ENCODE results near the gene SHC2.
A peak's percentile ranks its signal among the peaks of the same experiment; 100 is the strongest.
"Not testable (repeated sequence)": the region's sequence is repeated elsewhere in the genome, so short reads cannot be mapped to it uniquely, and the experiment has no call there.

Gene SHC2

DNA sequence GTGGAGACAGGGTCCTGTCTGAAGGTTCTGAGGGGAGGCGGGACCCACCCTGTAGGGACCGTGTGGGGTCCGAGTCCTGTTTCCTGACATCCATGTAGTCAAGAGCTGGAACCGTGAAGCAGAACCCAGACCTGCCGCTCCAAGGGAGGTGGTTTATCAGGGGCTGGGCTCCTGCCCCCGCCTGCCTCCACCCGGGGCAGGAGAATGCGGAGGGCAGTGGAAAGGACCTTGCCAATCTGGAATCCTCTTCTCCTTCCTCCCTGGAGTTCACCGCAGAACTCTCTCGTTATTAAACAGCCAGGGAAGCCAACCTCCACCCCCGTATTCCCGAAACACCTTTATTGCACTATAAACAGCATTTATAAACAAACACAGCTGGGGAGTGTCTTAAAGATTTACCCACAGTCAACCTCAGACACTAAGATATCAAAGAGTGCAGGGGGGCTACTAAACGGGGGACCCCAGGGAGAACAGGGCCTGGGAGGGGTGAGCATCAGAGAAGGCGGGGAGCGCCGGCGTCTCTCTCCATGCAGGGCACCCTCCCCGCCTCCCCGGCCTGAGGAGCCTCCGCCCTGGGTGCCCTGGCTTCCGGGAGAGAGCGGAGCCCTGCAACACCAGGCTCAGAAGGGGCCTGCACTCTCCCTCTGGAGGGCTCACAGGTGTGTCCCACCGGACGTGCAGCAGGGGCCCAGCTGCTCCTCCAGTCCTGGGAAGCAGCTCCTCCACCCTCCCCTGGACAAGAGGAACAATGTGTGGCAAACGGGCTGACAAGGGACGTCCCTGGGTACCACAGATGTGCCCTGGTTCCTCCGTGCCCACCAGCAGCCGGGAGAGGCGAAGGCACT is 55.5 kb downstream of the SHC2 start:
- DNase-seq, result no peak

DNA sequence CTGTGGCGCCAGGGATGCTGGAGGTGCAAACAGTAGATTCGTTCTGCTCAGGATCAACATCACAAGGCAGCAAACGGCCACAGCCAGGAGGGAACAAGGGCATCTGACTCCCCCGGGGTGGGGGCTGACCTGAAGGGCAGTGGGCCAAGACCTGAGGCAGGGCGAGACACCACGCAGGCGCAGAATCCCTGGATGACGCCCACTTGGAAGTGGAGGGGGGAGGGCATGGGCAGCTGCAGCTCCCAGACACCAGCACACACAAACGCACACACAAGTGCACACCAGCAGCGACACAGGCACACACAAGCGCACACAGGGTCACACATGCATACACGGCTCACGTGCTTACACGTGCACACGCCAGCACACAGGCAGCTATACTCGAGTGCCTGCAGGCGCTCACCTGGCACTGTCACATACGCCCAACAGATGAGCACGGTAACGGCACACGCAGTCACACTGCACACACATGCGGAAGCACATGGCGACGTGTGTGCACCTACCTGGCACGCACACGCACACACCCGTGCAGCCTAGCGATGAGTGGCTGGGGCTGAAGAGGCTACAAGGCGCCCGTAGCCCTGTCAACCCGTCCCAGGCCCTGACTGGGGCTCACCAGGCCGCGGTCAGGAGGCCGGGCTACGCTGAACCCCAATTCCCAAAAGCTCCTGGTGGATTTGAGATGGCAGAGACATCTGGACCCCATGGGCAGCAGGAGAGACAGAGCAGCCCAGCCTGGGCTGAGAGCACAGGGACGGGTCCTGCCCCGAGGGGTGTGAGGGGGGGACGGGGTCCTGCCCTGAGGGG is 57.4 kb downstream of the SHC2 start:
- peak; percentile 68 for DNase-seq

DNA sequence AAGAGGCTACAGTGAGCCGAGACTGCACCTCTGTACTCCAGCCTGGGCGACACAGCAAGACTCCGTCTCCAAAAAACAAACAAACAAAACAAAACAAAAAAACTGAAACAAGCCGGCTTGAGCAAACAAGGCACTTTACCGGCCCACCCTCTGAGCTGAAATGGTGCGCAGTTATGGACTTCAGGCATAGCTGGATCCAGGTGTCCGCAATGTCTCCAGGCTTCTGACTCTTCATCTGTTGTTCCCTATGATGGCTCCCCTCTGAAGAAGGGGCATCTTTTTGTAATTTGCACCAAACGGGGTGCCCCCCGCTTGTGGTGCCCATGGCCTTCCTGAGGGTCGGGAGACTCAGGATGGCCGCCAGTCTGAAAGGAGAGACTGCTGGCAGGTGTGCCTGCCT is 58.0 kb downstream of the SHC2 start:
- peak; percentile 36 for DNase-seq

DNA sequence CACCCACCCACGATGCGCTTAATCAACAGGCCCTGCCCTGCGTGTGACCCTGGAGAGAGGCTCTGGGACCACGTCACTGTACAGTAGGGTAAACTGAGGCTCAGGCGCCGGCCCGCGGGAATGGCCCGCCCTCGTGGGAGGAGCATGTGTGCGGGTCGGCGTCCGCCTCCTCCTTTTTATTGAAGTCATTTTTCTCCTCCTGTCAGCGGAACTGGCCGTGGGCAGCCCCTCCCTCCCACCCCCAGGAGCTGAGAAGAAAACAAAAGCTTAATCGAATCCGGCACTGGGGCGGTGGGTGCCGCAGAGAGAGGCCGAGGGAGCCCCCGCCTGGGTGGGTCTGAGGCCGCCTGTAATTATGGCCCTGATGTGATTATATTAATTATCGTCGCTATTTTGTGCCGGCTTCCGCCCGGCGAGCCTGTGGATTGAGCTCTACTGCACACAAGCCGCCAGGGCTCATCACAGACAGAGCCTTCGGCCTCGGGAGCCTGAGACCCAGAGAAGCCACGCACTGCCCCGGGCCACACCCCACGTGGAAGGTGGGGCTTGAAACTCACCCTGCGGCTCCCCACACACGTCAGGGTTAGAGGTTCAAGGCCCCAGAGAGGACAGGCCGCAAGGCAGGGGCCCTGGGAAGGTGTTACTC is 58.8 kb downstream of the SHC2 start:
- no peak for DNase-seq

DNA sequence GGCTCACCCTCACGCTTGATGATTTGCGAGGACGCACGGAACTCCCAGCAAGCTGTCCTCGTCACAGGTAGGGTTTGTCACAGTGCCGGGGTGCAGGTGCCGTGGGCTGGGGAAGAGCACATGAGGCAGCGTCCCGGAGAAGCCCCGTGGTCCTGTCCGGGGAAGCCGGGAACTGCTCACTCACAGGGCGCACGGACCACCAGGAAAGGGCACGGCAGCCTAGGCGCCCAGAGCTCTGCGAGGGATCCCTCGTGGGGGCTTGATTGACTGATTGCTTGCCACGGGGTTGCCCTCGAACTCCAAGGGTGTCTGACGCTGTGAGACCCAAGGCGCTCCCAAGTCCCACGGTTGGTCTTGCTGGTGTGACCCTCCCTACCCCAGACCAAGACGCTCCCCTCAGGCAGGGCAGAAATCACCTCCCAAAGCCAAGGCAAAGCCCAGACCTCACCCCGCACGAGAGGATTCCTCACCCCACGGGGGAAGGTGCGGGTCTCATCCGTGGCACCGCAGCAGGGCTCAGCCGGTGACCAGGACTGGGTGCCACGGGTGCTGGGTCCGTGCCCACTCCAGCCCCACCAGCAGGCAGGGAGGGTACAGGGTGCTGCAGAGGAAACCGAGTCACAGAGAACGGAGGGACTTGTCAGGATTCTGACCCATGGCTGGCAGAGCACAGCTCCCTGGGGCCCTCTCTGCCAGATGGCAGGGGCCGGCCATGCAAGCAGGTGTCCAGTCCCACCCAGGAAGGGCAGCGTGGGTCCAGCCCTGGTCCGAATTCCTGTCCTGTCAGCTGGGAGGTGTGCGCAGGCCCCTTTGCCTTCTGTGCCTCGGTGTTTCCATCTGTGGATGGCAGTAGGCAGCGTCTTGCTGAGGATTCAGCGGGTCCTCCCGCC is 59.6 kb downstream of the SHC2 start:
- DNase-seq, result no peak

DNA sequence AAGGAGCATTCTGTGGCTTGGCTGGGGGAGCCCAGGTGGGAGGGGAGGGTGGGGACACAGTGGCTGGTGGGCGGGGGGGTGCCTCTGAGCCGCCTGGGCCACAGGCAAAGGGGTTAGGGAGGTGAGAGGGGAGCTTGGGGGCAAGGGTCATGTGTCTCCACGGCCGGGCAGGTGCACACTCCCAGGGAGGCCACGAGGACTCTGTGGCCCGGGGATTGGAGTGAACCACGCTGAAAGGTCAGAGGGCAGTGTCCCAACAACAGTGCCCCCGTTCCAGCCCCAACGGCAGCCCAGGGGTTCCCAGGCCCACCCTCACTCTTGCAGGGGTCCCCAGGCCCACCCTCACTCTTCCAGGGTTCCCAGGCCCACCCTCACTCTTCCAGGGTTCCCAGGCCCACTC is 61.5 kb downstream of the SHC2 start:
- DNase-seq, result no peak

DNA sequence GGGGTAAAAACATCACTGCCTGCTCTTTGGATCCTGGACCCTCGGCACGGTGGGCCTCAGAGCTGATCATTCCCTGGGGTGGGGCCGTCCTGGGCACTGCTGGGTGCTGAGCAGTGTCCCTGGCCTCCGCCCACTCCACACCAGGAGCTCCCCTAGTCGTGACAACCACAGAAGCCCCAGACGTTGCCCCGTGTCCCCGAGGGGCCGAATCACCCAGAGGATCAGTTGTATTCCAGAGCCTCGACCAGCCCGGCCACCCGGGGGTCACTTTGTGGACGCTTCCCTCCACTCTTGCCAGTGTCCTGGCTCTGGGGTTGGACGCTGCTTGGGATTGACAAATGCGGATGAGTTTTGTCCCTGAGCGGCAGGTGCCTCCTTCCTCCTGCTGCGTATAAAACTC is 62.1 kb downstream of the SHC2 start:
- no peak for DNase-seq

DNA sequence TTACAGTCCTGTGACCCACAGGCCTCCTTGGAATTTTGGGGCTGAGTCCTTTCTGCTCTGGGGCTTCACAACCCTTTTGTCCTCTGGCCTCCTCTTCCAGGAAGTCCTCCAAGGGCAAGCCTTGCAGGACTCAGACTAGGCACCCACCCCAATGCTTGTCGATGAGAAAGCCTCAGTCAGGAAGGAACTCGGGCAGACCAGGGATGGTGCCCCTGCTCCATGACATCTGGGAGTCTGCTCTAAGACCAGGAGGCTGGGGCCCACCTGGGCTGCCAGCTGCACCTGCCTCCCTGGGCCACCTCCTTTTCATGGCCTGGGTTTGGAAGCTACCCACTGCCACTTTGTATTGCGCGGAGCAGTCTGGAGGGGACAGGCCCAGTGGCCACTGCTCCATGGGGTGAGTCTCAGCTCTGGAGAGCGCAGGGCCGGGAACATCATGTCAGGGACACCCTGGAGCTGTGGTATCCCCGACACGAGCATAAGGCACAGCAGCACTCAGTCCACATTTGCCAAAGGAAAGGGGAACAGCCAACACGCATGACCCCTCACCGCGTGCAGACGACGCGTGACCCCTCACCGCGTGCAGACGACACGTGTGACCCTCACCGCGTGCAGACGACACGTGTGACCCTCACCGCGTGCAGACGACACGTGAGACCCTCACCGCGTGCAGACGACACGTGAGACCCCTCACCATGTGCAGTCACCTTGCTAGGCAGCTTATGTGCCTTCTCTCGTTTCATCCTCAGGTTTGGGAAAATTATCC is 62.7 kb downstream of the SHC2 start:
- DNase-seq, result no peak

DNA sequence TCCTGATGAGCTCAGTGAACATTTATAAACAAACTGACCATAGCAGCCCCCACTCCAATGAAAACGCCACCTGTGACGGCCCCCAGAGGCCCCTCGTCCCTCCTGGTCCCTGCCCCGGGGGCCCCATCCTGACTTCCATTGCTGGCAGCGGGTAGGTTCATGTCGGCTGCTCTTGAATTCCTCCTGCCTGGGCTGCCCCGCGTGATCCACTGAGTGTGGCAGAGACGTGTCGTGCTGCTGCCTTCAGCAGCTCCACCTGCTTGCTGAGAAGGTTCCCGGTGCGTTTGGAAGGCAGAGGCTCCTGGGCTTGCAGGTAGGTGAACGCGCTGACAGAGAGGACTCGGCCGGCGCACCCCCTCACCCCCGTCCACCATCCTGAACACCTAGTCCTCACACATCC is 63.5 kb downstream of the SHC2 start:
- no peak for DNase-seq

DNA sequence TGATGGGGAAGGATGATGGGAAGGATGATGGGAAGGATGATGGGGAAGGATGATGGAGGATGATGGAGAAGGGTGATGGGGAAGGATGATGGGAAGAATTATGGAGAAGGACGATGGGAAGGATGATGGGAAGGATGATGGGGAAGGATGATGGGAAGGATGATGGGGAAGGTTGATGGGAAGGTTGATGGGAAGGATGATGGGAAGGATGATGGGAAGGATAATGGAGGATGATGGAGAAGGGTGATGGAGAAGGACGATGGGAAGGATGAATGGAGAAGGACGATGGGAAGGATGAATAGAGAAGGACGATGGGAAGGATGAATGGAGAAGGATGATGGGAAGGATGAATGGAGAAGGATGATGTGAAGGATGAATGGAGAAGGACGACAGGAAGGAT is 65.4 kb downstream of the SHC2 start:
- no peak for DNase-seq

DNA sequence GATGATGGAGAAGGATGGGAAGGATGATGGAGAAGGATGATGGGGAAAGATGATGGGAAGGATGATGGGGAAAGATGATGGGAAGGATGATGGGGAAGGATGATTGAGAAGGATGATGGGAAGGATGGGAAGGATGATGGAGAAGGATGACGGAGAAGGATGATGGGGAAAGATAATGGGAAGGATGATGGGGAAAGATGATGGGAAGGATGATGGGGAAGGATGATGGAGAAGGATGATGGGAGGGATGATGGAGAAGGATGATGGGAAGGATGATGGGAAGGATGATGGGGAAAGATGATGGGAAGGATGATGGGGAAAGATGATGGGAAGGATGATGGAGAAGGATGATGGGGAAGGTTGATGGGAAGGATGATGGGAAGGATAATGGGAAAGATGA is 66.0 kb downstream of the SHC2 start:
- not testable (repeated sequence) for DNase-seq

DNA sequence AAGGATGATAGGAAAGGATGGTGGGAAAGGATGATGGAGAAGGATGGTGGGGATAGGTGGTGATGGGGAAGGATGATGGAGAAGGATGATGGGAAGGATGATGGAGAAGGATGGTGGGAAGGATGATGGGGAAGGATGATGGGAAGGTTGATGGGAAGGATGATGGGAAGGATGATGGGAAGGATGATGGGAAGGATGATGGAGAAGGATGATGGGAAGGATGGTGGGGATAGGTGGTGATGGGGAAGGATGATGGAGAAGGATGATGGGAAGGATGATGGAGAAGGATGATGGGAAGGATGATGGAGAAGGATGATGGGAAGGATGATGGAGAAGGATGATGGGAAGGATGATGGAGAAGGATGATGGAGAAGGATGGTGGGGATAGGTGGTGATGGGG is 67.3 kb downstream of the SHC2 start:
- DNase-seq, result not testable (repeated sequence)

DNA sequence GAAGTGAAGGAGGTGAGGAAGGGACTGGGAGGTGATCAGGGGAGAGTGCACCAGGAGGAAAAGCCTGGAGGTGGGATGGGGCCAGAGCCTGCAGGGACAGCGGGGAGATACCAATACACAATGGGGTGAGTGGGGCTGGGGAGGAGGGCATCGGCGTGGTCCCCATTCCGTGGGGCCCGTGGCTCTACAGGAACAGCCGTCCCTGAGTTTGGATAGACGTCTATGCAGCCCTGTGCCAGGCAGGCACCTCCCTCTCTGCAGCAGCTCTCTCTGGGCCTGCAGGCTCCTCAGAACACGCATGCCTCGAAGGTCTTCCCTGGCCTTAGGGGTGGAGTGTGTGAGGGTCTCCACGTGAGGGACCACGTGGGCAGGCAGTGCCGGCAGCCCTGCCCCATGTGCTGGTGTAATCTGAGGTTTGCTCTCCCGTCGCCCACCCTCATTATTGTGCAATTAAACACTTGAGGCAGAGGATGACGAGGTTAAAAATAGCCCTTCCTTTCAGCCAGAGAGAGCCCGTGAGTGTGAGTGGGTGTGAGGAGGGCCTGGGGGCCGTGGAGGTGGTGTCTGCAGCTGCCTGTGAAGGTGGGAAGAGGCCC is 68.4 kb downstream of the SHC2 start:
- no peak for DNase-seq

DNA sequence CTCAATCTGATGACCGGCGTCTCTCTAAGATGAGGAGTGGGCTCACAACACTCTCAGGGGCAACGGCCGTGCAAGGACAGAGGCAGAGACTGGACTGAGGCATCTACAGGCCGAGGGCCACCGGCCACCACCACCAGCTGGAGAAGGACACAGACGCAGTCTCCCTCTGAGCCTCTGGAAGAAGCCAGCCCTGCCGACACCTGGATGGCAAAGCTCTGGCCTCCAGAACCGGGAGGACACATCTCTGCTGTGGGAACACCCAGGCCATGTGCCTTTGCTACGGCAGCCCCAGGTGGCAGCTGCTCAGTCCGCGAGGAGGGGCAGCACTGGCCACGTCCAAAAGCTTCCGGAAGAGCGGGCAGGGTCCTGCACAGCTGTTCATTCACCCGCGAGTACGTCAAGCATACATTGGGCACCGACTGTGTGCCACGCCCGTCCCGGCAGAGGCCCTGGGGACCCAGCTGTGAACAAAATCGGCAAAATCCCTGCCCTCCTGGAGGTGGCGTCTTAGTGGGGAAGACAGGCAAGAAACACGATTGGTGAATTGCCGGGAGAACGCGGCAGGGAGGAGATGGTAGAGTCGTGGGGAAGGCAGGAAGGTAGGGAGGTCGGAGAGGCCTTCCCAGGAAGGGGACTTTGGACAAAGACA is 69.0 kb downstream of the SHC2 start:
- no peak for DNase-seq

DNA sequence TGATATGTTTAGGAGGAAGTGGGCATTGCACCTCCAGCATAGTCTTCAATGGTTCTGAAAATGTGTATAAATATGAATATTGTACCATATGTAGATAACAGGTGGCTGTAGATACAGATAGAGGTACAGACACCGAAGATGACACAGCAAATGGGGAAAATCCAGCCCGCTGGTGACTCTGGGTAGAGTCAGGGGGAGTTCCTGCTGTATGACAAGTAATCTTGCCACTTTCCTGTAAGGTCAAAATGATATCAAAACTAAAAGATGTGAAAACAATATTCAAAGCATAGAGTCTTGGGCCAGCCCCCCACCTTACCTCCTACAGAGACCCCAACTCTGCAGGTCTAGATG is 69.7 kb downstream of the SHC2 start:
- no peak for DNase-seq

DNA sequence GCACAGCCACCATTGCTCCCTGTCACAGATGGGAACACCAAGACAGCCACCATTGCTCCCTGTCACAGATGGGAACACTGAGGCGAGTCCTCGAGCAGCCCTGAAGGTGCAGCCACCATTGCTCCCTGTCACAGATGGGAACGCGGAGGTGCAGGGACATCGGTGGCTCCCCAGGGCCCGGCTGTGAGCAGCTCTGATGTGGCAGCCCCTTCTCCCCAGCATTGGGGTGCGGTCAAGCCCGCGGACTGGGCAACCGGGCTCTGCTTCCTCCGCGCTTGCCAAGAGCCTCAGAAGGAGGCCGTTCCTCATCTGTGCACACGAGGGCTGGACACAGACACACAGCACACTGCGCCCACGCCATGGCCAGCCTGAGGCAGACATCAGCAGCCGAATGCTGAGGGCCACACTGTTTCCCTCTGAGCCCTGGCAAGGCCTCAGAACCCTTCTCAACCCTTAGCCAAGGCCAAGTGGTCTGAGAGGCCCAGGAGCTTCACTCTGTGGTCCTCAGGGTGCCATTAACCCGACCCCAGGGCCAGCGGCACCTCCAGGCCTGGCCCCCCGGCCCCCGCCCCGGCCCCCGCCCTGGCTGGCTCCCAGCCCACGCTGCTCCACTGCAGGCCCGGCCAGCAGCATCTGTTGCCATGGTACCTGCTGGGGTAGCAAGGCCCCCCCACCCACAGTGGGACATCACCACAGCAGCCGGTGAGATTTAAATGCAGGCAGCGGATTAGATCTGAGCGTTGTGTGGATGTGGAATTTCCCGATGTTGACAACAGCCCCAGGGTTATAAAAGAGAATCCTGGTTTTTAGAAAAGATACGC is 70.2 kb downstream of the SHC2 start:
- no peak for DNase-seq

DNA sequence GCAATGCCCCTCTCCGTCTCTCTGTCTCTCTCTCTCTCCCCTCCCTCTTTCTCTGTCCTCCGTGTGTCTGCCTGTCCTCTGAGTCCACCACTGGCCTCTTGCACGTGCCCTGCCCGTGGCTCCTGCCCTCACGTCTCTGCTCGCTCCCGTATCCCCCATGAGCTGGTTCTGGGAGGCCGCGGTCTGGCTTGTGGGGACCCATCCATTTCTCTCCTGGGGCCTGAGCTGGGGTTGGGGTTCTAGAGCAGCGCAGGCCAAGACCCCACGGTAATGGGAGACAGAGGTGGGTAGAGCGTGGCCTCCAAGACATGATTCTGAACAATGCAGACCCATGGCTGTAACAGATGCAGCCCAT is 70.9 kb downstream of the SHC2 start:
- DNase-seq, result no peak

DNA sequence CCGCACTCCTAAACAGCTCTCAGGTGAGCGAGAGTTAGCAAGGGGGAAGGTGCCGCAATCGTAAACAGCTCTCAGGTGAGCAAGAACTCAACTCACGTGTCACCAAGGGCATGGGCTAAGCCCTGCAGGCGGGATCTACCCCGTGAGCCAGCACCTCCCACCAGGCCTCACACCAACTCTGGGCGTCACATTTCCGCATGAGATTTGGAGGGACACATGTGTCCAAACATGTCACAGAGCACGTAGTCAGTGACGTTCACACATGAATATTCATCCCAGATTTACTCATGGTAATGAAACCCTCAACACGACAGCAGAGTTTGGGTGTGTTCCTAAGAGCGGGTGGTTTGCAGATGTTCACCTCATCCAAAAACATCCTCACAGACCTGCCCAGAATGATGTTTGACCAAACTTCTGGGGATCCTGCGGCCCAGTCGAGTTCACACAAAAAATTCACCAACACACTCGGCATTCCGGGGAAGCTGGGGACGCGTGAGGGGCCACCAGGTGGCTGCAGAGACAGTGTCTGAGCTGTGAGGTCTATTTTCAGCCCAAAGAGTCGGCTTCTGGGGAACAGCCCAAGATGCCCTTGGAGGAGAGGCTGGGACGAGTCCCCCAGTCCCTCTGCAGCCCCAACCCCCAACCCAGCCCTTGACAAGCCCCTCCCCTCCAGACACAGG is 71.4 kb downstream of the SHC2 start:
- no peak for DNase-seq

DNA sequence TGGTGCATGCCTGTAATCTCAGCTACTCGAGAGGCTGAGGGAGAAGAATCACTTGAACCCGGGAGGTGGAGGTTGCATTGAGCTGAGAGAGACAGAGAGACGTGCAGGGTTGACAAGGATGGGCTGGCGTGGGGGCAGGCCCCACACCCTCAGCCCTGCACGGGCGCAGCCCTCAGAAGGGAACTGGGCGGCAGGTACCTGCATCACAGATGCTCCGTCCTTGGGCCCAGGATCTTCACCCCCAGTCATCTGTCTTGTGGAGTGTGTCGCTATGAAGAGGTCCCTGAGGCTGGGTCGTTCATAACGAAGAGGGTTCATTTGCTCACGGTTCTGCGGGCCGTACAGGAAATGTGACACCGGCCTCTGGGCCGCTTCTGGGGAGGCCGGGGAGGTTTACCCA is 72.1 kb downstream of the SHC2 start:
- no peak for DNase-seq

DNA sequence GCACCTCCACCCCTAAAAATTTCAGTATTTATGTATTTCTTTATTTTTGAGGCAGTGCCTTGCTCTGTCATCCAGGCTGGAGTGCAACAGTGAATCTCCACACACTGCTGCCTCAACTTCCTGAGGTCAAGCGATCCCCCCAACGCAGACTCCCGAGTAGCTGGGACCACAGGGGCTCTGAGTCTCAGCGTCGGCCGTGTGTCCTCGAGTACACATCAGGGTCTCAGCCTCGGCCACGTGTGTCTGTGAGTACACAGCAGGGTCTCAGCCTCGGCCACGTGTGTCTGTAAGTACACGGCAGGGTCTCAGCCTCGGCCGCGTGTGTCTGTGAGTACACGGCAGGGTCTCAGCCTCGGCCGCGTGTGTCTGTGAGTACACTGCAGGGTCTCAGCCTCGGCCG is 73.1 kb downstream of the SHC2 start:
- no peak for DNase-seq
